Measurements from ENCODE around the gene WTAP. TPM values are rescaled to one million over a fixed set of nuclear protein-coding genes. Genes with fewer than 3 reads are reported as not detected.
"Not testable (repeated sequence)": the region's sequence is repeated elsewhere in the genome, so short reads cannot be mapped to it uniquely, and the experiment has no call there.

Gene WTAP
- polyA plus RNA-seq, 1 experiment: 38.5 TPM

DNA sequence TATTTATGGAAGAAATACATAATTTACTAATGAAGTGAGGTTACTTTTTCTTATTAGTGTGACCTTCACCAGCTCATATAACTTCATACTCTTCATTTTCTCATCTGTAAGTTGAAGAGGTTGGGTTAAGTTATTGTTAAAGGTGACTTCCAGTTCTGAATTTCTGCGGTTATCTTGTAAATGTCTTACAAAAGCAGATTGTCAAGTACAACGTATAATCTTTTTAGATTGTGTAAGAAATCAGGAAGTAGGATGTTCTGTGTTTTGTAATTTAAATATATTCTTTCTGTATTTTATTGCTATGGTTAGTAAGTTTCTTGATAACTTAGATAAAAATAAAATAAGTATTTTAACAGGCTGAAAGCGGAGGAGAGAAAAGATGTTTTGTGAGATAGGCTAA lies 12.0 kb downstream of the WTAP start:
- no peaks in the 10 kb centered on the region for H3K9me3 ChIP-seq (ENCODE audit: control insufficient read depth, insufficient read depth, low read length)
- no peak for DNase-seq (ENCODE audit: low read depth, low spot score)
- POLR2A ChIA-PET: no interaction called here
- no peak overlapping the region for H3K4me3 ChIP-seq (ENCODE audit: low read depth, low read length)
- TF ChIP-seq, protein P1, sequence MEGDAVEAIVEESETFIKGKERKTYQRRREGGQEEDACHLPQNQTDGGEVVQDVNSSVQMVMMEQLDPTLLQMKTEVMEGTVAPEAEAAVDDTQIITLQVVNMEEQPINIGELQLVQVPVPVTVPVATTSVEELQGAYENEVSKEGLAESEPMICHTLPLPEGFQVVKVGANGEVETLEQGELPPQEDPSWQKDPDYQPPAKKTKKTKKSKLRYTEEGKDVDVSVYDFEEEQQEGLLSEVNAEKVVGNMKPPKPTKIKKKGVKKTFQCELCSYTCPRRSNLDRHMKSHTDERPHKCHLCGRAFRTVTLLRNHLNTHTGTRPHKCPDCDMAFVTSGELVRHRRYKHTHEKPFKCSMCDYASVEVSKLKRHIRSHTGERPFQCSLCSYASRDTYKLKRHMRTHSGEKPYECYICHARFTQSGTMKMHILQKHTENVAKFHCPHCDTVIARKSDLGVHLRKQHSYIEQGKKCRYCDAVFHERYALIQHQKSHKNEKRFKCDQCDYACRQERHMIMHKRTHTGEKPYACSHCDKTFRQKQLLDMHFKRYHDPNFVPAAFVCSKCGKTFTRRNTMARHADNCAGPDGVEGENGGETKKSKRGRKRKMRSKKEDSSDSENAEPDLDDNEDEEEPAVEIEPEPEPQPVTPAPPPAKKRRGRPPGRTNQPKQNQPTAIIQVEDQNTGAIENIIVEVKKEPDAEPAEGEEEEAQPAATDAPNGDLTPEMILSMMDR (IDR thresholded peaks at IDR 0.05; ENCODE audit: low read depth, low read length): no peak
- H3K27ac ChIP-seq (ENCODE audit: low read depth, low read length): no peak overlapping the region
- H3K27me3 ChIP-seq (ENCODE audit: control insufficient read depth, insufficient read depth, low read length): no peaks in the 10 kb centered on the region
- CTCF ChIA-PET: interaction anchor here (0.6 kb wide), 1 partner anchor 1103 kb away, joined by 3 read pairs; no protein-coding TSS in a partner anchor

DNA sequence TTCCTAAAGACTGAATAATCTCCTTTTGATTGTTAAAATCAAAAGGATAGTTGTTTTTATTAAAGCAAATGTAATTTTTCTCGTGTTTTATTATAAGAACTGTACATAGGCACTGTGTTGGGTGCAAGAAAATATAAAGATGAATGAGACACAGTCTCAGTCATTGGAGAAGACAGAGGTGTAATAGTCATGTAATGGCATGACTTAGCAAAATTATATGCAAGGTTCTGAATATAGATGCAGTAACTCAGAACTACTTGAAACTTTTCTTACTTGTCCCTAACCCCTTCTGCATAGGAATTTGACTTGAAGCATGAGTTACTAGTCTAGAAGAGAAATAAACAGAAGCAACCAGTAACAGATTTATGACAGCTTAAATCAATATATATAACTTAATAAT lies 14.9 kb downstream of the WTAP start:
- Histone ChIP-seq H3K27ac (ENCODE audit: low read depth, low read length) (no peak overlapping the region), H3K4me3 (ENCODE audit: low read depth, low read length) (no peak overlapping the region), H3K9me3 (ENCODE audit: control insufficient read depth, insufficient read depth, low read length) (no peaks in the 10 kb centered on the region), H3K27me3 (ENCODE audit: control insufficient read depth, insufficient read depth, low read length) (no peaks in the 10 kb centered on the region)
- DNase-seq (ENCODE audit: low read depth, low spot score): no peak
- ChIA-PET CTCF (interaction anchor here (0.6 kb wide), 1 partner anchor 10 kb away, joined by 3 read pairs; no protein-coding TSS in a partner anchor), POLR2A (interaction anchor here (0.6 kb wide), 1 partner anchor 17 kb away, joined by 4 read pairs; no protein-coding TSS in a partner anchor)
- TF ChIP-seq, protein P1 (IDR thresholded peaks at IDR 0.05; ENCODE audit: low read depth, low read length): no peak

DNA sequence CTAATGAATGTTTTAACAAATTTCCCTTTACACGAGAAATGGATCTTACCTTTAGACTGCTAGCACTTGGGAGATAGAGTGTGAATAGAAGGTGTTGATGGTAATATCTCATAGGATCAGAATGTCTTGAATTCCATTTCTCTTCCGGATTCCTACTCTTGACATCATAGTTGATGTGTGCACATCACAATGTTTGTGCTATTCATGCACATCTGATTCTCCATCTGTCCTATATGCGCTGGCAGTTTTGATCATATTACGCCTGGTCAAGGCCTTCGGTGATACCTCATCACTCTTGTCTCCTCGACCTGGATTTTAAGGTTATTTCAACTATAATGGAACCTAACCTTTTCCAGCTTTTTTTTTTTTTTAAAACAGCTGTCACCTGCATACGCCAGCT lies 17.8 kb downstream of the WTAP start:
- TF ChIP-seq, protein P1 (IDR thresholded peaks at IDR 0.05; ENCODE audit: low read depth, low read length): no peak
- DNase-seq (ENCODE audit: low read depth, low spot score): no peak
- Histone ChIP-seq H3K4me3 (ENCODE audit: low read depth, low read length) (no peak overlapping the region), H3K9me3 (ENCODE audit: control insufficient read depth, insufficient read depth, low read length) (no peaks in the 10 kb centered on the region), H3K27ac (ENCODE audit: low read depth, low read length) (no peak overlapping the region), H3K27me3 (ENCODE audit: control insufficient read depth, insufficient read depth, low read length) (no peaks in the 10 kb centered on the region)
- CTCF ChIA-PET: no interaction called here
- POLR2A ChIA-PET: interaction anchor here (0.6 kb wide), 1 partner anchor 54 kb away, joined by 3 read pairs; no protein-coding TSS in a partner anchor

- Histone ChIP-seq H3K27ac (ENCODE audit: low read depth, low read length) (no peak overlapping the region), H3K4me3 (ENCODE audit: low read depth, low read length) (no peak overlapping the region), H3K9me3 (ENCODE audit: control insufficient read depth, insufficient read depth, low read length) (no peaks in the 10 kb centered on the region), H3K27me3 (ENCODE audit: control insufficient read depth, insufficient read depth, low read length) (no peaks in the 10 kb centered on the region)
- ChIA-PET POLR2A (no interaction called here), CTCF (interaction anchor here (0.6 kb wide), 1 partner anchor 26 kb away, joined by 4 read pairs; no protein-coding TSS in a partner anchor)
- DNase-seq (ENCODE audit: low read depth, low spot score): no peak
- TF ChIP-seq, protein P1 (IDR thresholded peaks at IDR 0.05; ENCODE audit: low read depth, low read length): no peak
Measured at GRCh38 chr6:159746759-159747158, 19.5 kb downstream of the WTAP start.

GRCh38 chr6:159748127-159748526 lies 20.8 kb downstream of the WTAP start:
- CTCF ChIA-PET: not testable (repeated sequence)

More at GRCh38 chr6:159748127-159748526, 20.8 kb downstream of the WTAP start:
- H3K27ac ChIP-seq (ENCODE audit: low read depth, low read length); H3K9me3 ChIP-seq (ENCODE audit: control insufficient read depth, insufficient read depth, low read length); DNase-seq (ENCODE audit: low read depth, low spot score); H3K27me3 ChIP-seq (ENCODE audit: control insufficient read depth, insufficient read depth, low read length); POLR2A ChIA-PET; H3K4me3 ChIP-seq (ENCODE audit: low read depth, low read length): not testable (repeated sequence)

Measured in AG04450 (cell line).